Left colon (tissue), 2 donors: Measurements from ENCODE around the gene PTPRB. TPM values are rescaled to one million over a fixed set of nuclear protein-coding genes. Genes with fewer than 3 reads are reported as not detected.

Experiments
- ATAC-seq: fragments of 200-7000 bp; cut with Tn5 transposase; one replicate; pipeline ENCODE4 v1.9.1; 2020; ENCODE audit warnings: mild to moderate bottlenecking, moderate library complexity
- DNase-seq, 2 donors: peaks; one replicate each; pipeline ENCODE4 v3.0.0-alpha.2; 2020
- intact Hi-C, 2 donors: fragments of 100-400 bp; cut with DNase I in 1 of 2; cut with micrococcal nuclease in 1 of 2; formaldehyde crosslinking; loops; one replicate each; pipeline versions ENCODE4 v1.11.2 to v1.14.0; 2022; cut with DNase I, micrococcal nuclease
- total RNA-seq, 2 donors: library from RNA; stranded (reverse); fragmentation: NEBNext Ultra II Directional; extraction: Animal tissue kit (Norgen Biotek cat#: 25700); gene quantifications; one replicate each; pipeline ENCODE4 v1.2.1, GENCODE V29; 2021
- donor health status: DM: no; HTN: no; CAD: no.
- donor health status: DM: yes; HTN: yes; CAD: no.

The PTPRB gene
- total RNA-seq, 2 donors from 2014 or later: 27.1 to 27.6 TPM

DNA sequence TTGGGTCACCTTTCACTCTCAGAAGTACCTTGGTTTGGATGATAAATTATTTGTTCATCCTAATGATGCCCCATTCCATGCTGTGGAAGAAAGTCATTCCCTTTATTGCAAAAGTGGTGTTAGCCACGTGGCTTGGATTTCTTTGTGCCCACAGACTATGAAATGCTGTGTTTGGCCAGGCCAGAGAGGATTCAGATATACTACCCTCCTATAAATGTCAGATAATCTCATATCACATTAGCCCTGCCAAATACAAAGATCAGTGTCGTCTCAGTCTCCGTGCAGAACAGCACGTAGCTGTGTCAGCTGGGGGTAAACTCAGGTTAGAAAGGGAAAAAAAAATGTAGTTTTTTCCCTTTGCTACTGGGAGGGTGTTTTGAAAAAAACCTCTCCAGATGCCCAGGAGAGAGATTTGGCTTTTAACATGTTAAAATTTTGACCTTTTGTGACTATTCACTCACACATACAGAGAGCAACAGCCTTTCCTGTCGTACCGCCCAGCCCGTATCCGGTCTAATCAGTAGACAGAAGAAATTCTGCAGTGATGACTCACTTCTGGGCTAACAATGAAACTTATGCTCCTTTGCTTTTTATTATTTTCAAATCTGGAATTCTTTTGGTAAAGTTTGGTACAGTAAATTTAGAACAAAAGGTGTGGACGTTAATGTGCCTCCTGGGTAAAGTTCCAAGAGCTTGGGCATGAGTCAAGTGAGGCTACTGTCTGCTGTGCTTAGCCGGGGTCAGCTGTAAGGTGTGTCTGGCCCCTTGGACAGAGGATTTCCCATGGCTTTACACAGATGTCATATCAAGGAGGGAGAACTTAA is 8.5 kb upstream of the PTPRB start:
- DNase-seq: peak; percentile 39 to 54
- intact Hi-C loops: no loop called here
- ATAC-seq: peak; percentile 97

DNA sequence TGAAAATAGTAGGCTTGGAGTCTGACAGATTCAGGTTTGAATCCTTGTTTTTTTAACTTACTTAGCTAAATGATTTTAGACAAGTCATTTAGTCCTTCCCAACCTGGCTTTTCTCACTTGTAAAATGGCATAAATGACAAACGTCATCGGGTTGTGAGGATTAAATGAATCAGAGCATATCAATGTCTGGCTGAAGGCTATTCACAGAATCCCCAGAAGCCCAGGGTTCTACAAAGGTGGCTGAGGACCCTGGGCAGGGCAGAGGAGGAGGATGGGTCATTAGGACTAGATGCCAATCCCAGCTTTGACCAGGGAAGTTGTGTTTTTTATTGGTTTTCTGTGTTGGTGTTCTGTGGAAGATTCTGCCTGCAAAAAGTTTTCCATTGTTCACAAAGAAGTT is 7.6 kb upstream of the PTPRB start:
- ATAC-seq (no peak), DNase-seq (no peak)
- intact Hi-C loops: no loop called here

DNA sequence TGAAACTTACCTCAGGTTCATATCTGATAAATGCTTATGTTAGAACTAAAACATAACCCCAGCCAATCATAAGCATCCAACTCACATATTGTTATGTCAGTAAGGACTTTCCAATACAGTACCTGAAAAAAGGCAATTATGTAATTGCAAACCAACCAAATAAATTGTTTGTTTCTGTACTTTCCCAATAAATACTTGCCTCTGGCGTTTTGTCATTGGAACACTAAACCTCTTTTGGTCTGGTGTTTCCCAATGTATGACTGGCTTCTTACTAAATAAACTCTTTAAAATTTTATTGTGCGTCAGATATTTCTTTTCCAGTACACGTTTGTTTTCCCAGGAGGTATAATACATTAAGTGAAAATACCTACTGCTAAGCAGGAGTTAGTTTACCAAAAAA is 6.7 kb upstream of the PTPRB start:
- ATAC-seq (no peak), DNase-seq (no peak)
- intact Hi-C loops: no loop called here

DNA sequence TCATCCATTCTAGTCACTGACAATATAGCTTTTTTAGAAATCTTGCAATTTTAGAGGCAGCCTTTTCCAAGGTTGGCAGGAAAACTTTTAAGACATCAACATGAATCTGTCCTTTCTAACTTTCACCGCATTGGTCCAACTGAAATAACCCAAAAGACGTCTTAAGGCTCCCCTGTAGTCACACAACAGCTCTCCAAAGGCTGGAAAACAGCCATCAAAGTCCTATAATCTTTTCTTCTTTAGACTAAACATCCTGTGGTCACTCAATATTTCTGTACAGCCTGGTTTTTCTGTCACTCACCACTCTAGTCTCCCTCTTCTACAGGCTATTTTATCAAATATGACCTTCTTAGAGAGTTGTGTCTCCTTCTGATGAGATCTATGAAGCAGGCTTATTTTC is 4.5 kb upstream of the PTPRB start:
- ATAC-seq (no peak), DNase-seq (no peak)
- intact Hi-C loops: no loop called here

DNA sequence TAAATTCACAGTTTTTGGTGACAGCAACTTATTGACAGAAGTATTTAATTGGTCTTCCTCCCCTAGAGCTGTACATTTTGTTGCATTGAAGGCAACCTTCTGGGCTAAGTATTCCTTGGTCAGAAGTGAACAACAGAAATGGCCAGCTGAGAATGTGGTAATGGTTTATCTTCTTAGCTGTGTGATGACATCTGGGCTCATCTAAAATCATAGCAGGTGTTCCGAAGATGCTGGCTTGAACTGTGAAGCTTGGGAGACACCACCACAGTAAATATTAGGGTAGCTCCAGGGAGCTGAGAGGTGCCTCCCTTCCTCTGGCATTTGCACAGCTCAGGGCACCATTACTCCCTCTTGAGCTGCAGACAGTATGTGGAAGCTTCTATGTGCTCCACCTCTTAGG is 3.7 kb upstream of the PTPRB start:
- DNase-seq (no peak), ATAC-seq (no peak)
- intact Hi-C loops: no loop called here

DNA sequence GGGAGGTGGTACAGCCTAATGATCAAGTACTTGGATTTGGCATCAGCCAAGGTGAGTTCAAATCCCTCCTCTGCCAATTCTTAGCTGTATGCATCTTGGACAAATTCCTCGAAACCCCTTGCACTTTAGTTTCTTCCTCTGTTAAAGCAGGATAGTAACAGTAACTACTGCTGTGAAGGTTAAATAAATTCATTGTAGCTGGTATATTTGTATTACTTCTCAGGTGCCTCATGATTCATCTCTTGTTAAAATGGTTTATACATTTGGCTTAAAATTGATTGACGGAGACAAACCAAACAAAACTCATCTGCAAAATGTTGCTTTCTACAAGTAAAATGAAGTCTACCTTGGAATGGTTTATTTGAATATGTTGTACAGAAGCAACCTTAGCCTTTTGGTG is 2.3 kb upstream of the PTPRB start:
- no peak for DNase-seq
- intact Hi-C loops: no loop called here
- ATAC-seq: no peak

DNA sequence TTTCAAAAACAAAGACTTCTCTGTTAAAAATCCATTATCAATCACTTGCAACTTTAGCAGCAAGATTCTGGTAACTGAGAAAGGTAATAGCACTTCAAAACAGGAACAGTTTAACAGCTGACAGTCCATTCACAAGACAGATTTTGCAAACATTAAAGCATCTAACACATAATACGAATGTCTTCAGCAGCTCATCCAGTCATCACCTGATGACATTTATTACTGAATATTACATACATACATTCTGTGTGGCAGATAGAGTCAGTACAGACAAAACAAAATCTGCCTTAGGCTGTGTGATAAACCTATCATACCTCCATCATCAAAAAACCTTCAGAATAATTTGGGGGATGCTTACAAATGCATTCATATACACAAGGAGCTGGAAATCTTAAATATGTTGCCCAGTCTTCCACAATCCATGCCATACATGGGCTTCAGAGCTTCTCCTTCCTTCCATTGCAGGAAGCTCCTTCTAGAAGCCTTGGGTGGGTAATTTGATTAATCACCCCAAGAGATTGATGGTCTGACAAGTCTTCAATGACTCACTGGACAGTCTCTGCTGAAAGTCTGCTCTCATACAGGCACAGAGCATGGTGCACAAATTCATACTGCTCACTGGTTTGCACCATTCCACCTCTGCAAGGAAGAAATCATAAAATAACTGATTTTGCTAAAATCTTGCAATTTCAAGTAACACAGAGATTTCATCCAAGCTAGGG is 1.6 kb upstream of the PTPRB start:
- ATAC-seq (no peak), DNase-seq (no peak)
- intact Hi-C loops: no loop called here

DNA sequence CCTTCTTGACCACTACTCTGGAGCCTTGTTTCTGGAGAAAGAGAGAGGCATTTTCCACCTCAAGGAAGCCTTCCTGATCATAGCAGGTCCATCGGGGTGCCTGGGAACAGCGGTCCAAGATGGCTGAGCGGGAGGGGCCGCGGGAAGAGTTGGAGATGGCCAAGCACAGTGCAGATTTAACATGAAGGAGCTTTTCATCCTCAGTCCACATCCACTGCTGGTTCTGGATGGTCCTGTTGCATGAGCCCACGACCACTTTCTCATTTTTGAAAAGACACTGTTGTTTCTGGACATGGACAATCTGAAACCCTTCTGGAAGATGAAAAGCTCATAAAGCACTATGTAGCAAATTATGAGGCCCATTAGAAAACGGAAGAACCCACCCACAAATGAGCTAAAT is 1.5 kb downstream of the PTPRB start:
- ATAC-seq (no peak), DNase-seq (no peak)
- intact Hi-C loops: no loop called here

DNA sequence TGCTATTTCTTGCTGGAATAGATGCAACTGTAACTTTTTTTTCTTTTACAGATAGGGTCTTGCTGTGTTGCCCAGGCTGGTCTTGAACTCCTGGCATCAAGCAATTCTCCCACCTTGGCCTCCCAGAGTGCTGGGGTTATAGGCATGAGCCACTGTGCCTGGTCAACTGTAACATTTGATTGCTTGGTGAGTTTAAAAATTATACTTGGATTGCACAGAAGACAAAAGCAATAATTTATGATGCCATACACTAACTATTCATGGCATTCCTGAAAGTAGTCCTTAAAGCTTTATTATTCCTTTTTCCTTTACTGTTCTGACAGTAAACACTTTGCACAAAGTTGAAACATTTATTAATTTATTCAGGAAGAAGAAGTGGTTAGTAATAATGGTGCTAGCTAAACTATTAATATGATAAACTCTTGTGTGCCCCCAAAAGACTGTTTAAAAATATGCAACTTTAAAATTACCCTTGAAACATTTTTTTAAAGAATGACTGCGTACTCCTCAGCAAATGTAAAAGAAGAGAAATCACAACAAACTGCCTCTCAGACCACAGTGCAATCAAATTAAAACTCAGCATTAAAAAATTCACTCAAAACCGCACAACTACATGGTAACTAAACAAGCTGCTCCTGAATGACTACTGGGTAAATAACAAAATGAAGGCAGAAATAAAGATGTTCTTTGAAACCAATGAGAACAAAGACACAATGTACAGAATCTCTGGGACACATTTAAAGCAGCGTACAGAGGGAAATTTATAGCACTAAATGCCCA is 8.3 kb downstream of the PTPRB start:
- ATAC-seq (no peak), DNase-seq (no peak)
- intact Hi-C loops: no loop called here

DNA sequence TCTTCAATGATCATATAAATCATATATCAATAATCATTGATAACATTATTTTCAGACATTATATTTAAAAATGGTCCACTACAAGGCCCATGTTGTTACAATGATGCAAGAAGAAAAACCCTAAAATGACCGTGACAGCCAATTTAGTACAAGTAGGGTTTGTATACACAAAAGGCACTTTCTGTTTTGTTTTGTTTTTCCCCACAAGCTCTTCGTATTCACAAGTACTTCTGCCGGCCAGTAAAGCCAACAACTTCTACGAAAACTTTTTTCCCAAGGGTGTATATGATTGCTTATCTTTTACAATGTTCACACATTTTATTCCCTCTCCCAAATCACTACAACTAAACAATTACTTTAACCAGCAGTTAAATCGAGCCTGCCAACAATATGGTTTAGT is 9.6 kb downstream of the PTPRB start:
- ATAC-seq: no peak
- DNase-seq: no peak
- intact Hi-C loops: no loop called here

DNA sequence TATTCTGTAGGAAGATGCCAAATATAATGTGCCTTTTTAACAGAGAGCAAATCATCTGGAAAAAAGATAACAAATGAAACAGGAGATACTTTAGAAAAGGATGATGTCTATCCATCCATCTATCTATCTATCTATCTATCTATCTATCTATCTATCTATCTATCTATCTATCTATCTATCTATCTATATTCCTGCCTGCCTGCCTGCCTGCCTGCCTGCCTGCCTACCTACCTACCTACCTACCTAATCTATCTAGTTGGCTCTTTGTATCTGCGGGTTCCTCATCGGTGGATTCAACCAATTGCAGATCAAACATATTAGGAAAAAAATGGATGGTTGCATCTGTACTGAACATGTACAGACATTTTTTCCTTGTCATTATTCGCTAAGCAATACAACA is 11.0 kb downstream of the PTPRB start:
- no peak for DNase-seq
- no peak for ATAC-seq
- intact Hi-C loops: no loop called here

DNA sequence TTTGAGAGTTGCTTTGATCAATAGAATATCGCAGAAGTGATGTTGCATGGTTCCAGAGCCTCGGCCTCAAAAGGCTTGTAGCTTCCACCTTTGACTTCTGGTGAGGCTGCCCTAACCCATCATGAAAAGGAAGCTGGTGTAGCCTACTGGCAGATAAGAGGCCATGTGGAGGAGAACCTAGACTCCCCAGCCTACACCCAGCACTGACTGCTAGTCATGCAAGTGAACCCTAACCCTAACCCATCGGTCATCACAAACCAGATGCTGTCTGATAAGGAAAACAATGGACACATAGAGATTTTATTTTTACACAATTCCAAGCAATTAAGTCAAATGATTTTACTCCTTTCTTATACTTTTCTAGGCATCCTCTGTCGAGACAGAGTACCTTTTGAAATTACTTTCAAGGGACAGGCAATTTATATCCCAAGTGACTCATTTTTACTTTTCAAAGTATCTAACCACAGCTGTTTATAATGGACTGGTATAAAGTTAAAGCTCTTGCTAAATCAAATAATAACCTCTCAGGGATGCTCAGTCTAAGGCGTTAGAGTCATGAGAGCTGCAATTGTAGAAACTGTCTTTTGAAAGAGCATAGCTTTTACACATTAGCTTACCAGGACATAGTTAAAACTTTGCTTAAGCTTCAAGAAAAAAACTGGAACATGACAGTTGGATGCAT is 17.6 kb downstream of the PTPRB start:
- intact Hi-C loops: no loop called here
- DNase-seq (no peak), ATAC-seq (no peak)

DNA sequence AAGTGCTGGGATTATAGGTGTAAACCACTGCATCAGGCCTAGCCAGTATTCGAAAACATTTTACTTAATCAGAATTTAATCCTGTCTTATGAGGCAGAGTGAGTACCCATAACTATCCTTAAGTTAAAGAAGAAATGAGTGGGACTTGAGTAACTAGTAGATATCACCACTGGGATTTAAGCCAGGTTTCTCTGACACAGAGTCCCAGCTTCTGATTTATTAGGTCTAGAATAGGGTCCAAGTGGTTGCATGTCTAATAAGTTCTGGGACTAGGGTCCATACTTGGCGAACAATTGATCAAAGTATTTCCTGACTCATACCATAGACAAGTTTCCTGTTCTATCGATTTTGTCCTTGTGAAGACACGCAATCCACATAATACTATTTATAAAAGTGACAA is 18.9 kb downstream of the PTPRB start:
- intact Hi-C loops: no loop called here
- ATAC-seq (no peak), DNase-seq (no peak)

DNA sequence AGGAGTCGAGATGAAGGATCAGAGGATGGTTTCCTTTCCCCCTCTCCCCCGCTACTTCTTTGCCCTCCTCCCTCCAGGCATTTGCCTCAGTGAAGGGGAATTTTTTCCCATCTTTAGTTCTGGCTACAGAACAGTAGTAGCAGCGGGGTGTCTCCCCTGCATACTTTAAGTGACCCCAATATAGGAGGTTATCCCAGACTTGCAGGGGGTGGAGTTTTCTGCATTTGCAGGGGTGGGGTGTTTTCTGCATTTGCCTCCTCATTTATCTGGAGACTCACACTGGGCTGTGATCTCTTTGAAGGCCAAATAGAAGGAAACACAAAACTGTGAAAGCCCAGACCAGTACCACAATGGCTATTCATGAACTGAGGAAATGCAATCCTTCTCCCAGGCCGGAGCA is 19.8 kb downstream of the PTPRB start:
- DNase-seq: no peak
- ATAC-seq: no peak

DNA sequence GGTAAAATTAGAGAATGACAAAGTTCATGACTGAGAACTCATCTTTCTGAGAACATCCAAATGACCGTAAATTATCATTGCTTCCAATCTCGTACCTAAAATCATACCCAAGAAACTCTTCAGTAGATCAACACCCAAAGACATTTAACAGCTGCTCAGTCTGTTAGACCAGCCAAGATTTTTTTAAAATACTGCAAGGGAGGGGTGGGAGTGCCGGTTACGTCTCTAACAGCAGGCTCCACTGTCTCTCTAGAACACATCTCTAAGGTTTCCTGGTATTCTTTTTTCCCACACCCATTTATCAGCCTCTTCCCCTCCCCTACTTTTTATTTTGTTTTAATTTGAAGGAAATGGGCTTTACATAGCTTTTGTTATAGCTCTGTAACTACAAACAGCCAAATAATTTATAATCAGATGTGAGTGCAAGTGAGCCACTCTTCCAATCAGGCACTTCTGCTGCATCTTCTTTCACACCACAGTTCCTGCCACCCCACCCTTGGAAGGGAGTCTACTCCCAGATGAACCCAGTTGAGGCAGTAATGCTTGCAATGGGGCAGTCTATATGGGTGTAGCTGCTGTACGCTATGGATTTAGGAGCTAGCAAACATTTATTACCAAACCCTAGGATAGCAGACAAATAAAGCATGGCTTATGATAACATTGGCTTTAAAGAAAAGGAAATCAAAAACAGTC is 21.9 kb downstream of the PTPRB start:
- DNase-seq (no peak), ATAC-seq (no peak)
- intact Hi-C loops: no loop called here

More for the DNA sequence above, 19.8 kb downstream of the PTPRB start:
- intact Hi-C loops: no loop called here

DNA sequence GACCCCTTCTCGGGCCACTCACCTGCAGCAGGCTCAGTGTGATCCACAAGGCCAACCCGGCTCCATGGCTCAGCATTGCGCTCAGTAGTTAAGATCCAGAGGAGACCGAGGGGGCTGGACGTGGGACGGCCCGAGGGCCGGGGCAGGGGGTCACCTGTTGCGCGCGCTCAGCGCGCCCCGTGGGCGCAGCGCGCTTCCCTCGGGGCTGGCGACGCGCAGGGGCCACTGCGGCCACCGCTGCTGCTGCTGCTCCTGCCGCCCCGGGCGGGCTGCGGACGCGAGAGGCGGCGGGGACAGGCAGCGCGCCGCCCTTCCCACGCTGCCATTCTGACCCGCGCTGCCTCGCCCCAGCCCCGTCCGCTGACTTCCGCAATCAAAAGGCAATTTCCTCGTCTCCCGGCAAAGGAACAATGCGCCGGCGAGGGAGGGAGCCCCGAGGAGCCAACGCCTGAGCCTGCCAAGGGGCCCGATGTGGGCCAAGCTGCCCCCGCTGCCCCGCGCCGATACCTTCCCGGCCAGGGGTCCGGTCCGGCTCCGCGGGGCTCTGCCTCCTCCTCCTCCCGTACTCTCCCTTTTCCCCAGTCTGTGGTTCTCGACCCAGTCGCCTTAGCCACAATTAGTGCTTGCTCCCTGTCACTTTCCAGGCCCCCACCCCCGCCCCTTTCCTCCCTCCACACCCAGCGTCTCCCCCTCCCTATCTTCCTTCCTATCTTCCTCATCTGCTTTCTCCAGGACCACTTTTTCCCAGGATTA is 27.3 kb downstream of the PTPRB start:
- DNase-seq (peak; percentile 63 to 80), ATAC-seq (peak; percentile 92)
- intact Hi-C loops: no loop called here

DNA sequence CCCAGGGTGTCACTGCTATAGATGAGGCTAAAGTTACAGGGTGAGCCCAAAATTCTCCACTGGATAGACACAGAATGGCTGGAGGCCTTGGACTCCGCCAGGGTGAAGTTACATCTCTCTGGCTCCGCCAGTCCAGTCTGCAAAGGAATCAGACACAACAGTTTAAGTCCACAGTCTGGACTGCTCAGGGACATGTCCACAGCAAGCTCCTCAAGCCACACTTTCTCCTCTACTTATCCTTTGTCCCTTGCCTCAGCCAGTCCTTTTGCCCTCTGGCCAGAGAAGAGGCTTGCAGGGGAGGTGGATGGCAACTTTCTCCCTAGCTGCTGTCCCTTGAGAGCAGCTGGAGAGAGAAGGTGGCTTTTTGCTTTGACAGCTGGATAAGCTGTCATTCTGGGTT is 28.0 kb downstream of the PTPRB start:
- intact Hi-C loops: no loop called here
- ATAC-seq (peak; percentile 49), DNase-seq (peak in 1 of 2 donors; percentile 9)

DNA sequence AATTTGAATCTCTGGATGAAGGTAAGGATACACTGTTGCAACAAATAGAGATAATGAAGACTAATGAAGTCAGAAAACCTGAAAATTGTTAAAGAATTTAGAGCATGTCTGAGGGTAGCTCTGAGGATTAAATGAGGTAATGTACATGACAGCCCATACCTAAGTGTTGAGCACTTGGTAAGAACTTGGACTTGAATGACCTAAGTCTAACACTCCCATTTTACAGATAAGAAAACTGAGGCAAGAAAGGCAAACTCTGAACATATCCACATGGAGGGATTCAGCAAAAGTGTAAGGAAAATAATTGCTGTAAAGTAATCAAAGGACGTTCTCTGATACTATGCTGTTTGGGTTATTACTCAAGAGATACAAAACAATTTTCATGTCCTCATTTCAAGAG is 29.0 kb downstream of the PTPRB start:
- intact Hi-C loops: no loop called here
- ATAC-seq (no peak), DNase-seq (no peak)
